Daoy (cell line): ENCODE measurements around the gene VPREB3. TPM values are rescaled to one million over a fixed set of nuclear protein-coding genes. Genes with fewer than 3 reads are reported as not detected.
"Not testable (repeated sequence)": the region's sequence is repeated elsewhere in the genome, so short reads cannot be mapped to it uniquely, and the experiment has no call there.

ENCODE experiments used
- DNase-seq: peaks from one replicate; pipeline ENCODE4 v3.0.0-alpha.2; 2015; ENCODE audit warnings: low read depth
- total RNA-seq: library from RNA; depleted of rRNA; stranded (reverse); fragments of >200 nt; shearing (Covaris generic); gene quantifications from 2 replicates; pipeline ENCODE4 v1.2.3, GENCODE V29; 2014

The VPREB3 gene
- total RNA-seq, 1 experiment from 2014 or later: not detected

DNA sequence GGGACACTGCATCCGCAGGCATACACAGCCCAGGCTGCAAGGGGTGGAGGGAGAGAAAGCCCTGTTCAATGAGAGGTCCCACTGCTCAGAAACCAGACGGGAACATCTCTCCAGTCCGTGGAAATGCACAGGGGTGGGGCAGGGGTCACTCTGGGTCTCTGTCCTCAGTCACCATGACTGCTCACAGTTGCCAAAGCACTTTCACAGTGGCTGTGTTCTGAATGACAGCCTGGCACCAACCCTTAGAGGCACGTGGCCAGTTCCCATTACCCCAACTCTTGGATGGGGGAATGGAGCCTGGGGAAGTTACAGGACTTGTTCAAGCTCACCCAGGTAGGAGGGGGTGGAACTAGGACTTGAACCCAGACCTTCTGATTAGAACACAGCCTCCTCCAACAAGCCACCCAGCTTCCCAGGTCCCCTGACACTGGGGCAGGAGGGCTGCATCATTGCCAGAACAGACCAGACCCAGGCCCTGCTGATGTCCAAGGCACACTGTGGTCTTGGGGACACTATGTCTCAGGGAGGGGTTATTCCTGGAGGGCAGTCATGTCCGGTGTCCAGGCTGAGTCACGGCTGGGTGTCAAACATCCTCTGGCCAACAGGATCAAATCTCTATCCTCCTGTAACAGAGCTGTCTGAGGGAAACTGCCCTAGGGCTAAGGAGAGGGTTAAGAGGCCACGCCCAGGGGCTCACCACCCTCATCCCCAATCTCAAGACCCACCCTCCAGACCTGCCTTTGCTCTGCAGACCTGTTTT is 11.5 kb downstream of the VPREB3 start:
- no peak for DNase-seq

DNA sequence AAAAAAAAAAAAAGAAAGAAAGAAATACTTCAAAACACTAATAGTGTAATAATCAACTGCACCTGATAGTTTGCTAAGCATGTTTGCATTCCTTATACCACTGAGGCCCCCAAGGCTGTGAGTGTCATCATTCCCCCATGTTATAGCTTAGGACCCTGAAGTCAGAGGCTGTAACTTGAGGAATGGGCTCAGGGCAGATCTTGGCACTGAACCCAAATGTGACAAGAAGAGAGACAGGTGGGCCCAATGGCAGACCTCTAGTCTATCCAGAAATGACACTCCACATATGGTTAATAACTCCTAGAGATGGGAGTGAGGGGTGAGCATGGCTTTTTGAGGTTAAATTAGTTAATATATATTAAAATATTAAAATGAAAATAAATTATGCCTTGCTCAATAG is 16.5 kb downstream of the VPREB3 start:
- no peak for DNase-seq

- DNase-seq: not testable (repeated sequence)
Measured at GRCh38 chr22:23728108-23728507, 26.1 kb downstream of the VPREB3 start.

GRCh38 chr22:23722724-23723123 is 31.5 kb downstream of the VPREB3 start:
- DNase-seq: no peak

DNA sequence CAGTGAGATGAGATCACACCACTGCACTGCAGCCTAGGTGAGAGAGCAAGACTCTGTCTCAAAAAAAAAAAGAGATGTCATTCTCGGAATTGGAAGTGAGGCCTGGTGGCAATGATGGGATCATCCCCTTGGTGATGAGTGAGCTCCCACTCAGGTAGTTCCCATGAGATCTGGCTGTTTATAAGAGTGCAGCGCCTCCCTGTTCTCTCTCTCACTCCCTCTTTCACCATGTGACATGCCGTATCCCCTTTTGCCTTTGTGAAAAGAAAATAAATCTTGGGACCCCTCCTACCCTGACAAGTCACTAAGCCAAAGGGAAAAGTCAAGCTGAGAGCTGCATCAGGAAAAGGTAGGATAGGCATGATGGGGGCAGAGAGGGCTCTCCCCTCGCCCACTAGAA is 32.1 kb downstream of the VPREB3 start:
- no peak for DNase-seq

DNA sequence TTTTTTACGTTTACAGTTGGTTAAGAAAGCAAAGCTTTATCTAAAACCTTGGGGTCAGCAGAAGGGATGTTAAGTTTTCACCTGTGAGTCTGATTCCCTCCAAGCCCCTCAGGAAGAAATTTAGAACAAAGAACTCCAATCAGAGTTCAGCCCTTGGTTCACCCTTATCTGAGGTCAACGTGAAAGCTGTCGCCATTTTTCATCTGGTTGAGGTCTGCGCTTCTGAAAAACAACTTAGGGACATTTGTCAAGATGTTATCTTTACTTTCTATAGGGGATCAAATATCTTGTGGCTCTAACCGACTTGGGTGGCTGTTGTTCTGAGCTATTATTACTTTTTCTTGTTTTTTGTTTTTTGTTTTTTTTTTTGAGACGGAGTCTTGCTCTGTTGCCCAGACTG is 33.4 kb downstream of the VPREB3 start:
- no peak for DNase-seq

GRCh38 chr22:23718371-23719165 is 35.7 kb downstream of the VPREB3 start:
- DNase-seq: no peak

- peak; percentile 88 for DNase-seq
Measured at GRCh38 chr22:23716811-23717801, 37.1 kb downstream of the VPREB3 start.

- DNase-seq: peak; percentile 14
Measured at GRCh38 chr22:23715806-23716375, 38.3 kb downstream of the VPREB3 start.

GRCh38 chr22:23714596-23715578 is 39.3 kb downstream of the VPREB3 start:
- DNase-seq: no peak

DNA sequence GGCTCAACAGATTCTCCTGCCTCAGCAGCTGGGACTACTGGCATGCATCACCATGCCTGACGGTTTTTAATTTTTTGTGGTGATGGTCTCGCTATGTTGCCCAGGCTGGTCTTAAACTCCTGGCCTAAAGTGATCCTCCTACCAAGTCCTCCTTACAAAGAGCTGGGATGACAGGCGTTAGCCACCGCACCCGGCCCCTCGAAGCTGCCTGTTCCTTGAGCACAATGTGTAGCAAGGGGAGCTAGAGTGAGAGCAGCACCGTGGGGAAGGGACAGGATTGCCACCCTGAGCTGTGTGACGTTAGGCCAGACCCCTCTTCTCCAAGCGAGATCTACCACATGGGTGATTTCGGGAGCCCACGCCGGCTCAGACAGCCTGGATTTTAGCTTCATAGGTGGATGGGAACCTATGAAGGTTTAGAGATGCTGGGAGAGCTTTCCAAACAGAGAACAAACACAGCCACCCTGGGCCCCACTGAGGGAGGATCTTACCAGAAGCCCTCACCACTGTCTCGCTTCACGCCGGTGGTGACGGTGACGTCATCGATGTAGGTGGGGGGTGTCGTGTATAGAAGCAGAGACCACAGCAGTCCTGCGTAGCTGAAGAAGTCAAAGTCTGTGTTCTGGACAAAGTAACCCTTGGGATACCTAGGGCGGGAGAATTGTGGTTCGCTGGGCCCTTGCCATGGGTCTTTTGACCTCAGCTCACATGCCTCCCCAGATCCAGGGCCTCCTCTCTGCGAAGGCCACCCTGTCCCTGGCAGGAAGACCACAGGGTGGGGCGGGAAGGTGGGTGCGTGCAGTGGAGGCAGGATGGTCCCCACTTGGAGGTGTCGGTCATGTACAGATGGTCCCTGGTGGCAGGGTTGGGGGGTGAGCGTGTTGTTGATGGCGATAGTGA is 40.3 kb downstream of the VPREB3 start:
- no peak for DNase-seq

DNA sequence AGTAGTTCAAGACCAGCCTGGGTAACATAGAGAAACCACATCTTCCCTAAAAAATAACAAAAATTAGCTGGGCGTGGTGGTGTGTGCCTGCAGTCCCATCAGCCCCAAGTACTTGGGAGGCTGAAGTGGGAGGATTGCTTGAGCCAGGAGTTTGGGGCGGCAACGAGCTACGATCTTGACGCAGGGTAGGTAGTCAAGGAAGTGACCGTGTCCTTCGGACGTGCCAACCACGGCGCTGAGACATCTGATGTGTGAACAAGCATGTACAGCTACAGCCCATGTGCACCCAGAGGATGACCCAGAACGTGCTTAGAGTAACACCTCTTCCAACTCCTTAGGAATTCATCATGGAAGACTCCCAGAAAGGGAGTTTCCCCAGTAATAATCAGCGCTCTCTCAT is 42.0 kb downstream of the VPREB3 start:
- DNase-seq: no peak

DNA sequence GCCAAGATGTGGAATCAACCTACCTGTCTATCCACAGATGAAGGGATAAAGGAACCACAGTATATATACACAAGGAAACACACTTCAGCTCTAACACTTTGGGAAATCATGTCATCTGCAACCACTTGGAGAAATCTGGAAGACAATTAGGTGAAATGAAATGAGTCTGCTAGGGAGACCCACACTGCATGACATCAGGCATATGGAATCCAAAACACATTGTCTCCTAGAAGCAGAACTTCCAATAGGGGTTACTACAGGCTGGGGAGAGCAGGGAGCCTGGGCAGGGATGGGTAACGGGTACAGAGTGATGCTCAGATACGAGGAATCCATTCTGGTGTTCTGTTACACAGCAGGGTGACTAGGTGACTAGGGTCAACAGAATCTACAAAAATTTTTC is 45.1 kb downstream of the VPREB3 start:
- no peak for DNase-seq

DNA sequence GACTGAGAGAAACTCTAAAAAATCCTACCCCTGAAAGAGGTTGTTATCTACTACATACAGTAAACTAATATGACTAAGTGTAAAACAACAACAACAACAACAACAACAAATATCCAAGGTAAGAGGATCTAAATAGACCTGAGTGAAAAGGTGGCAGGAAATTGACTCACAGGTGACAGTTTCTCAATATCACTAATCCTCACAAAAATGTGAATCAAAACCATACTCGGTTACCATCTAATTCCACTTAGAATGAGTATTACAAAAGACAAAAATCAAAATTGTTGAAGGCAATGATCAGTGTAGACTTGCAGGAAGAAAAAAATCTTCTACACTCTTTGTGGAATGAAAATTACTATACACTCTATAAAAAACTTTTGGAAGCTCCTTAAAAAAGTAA is 46.0 kb downstream of the VPREB3 start:
- no peak for DNase-seq

DNA sequence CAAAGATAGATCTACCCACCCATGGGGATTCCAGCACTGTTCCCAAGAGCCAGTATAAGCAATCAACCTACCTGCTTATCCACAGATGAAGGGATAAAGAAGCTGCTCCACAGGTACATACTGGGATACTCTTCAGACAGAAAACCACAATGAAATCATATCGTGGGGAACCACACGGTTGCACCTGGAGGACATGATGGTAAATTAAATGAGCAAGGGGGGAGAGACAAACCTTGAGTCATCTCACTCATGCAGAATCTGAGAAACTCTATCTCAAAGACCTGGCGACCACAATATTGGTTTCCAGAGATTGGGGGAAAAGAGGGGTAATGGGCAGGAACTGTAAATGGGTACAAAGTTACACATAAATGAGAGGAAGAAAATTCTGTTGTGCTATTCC is 48.9 kb downstream of the VPREB3 start:
- DNase-seq: no peak

- DNase-seq: no peak
Measured at GRCh38 chr22:23704829-23705228, 49.4 kb downstream of the VPREB3 start.

DNA sequence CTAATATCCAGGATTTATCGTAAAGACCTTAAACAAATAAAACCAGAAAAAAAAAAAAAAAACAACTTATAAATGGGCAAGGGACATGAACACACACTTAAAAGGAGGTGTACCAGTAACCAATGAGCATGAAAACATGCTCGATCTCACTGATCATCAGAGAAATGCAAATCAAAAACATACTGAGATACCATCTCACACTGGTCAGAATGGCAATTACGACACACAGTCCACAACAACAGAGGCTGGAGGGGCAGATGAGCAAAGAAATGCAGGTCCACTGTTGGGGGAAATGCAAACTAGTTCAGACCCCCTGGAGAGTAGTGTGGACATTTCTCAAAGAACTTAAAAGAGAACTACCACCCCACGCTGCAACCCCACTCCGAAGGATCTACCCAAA is 50.2 kb downstream of the VPREB3 start:
- DNase-seq: no peak
